ENCODE data around the gene CRB3. TPM values are rescaled to one million over a fixed set of nuclear protein-coding genes. Genes with fewer than 3 reads are reported as not detected.

CRB3 gene
- total RNA-seq, 2 experiments from 2014 or later: 1.2 to 1.8 TPM

DNA sequence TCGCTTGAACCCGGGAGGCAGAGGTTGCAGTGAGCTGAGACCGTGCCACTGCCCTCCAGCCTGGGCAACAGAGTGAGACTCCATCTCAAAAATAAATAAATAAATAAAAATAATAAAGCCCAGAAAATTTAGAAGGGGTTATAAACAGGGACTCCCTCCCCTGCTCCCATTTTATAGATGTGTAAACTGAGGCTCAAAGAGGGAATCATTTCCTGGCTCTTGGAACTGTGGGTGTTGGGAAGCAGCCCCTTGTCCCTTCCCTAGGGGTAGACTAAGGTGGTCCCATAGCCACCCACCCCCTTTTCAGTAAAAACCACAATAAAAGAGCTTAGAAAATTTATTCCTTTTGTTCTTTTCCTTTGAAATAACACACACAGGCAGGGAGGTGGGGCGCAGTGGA lies 24.3 kb upstream of the CRB3 start:
- Mint-ChIP-seq H3K27me3 (no peaks in the 10 kb centered on the region), H3K27ac (no peak overlapping the region), H3K9me3 (ENCODE audit: low read depth) (no peaks in the 10 kb centered on the region), H3K36me3 (ENCODE audit: low read depth) (no peaks in the 10 kb centered on the region), H3K4me1 (no peaks in the 10 kb centered on the region), H3K4me3 (no peak overlapping the region)
- no peak for ATAC-seq
- POLR2A ChIA-PET: no interaction called here
- no peak for DNase-seq
- intact Hi-C loops (cut with DNase I, micrococcal nuclease): no loop called here
- CTCF ChIA-PET: no interaction called here

DNA sequence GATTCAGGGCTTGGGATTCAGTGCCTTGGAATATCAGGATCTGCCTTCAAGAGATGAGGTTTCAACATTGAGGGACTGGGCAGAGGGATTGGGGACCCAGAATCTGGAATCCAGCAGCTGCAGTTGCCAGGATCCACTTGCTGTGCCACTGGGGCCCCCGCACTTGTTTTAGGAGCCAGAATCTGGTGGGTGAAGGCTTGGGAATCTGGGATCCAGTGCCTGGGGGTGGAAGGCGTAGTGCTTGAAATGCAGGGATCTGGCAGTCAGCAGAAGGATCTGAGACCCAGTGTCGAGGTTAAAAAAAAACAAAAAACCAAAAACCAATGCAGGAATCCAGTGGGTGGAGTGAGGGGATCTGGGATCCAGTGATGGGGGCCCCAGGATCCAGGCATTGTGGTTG lies 23.2 kb upstream of the CRB3 start:
- H3K4me3 Mint-ChIP-seq: no peak overlapping the region

DNA sequence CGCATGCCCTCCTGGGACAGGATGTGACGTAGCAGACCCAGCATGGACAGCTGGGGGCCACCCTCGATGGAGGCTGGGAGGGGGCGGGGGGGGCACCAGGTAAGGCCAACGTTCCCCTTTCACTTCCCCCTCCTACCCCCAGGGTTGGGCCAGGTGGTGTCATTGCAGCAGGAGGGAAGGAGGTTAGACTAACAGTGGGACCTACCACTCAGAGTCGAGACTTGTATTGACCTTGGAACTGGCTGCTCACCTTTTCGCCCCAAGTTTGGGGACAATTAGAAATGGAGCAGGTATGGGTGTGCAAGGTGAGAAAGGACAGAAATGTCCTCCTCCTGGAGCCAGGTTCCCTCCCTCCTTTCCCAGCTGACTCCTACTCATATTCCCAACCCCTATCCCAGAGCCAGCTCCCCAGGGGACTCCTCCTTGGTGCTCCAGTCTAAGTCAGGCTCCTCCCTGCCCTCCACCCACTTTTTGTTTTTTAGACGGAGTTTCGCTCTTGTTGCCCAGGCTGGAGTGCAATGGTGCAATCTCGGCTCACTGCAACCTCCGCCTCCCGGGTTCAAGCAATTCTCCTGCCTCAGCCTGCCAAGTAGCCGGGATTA lies 21.9 kb upstream of the CRB3 start:
- CTCF ChIA-PET: interaction anchor here (0.7 kb wide), 1 partner anchor 22 kb away, joined by 4 read pairs; no protein-coding TSS in a partner anchor
- Mint-ChIP-seq H3K27me3 (no peaks in the 10 kb centered on the region), H3K36me3 (ENCODE audit: low read depth) (peaks cover 6% of the 10 kb centered on the region), H3K9me3 (ENCODE audit: low read depth) (peaks cover 1% of the 10 kb centered on the region), H3K27ac (no peak overlapping the region), H3K4me1 (no peaks in the 10 kb centered on the region), H3K4me3 (no peak overlapping the region)
- POLR2A ChIA-PET: no interaction called here
- intact Hi-C loops (cut with DNase I, micrococcal nuclease): no loop called here
- ATAC-seq (no peak), DNase-seq (no peak)

More for the DNA sequence above, 23.2 kb upstream of the CRB3 start:
- CTCF ChIA-PET: no interaction called here
- intact Hi-C loops (cut with DNase I, micrococcal nuclease): no loop called here
- H3K4me1 Mint-ChIP-seq: no peaks in the 10 kb centered on the region
- H3K9me3 Mint-ChIP-seq (ENCODE audit: low read depth): no peaks in the 10 kb centered on the region
- DNase-seq: no peak
- no peaks in the 10 kb centered on the region for H3K27me3 Mint-ChIP-seq
- POLR2A ChIA-PET: no interaction called here
- no peaks in the 10 kb centered on the region for H3K36me3 Mint-ChIP-seq (ENCODE audit: low read depth)
- no peak overlapping the region for H3K27ac Mint-ChIP-seq
- ATAC-seq: no peak

DNA sequence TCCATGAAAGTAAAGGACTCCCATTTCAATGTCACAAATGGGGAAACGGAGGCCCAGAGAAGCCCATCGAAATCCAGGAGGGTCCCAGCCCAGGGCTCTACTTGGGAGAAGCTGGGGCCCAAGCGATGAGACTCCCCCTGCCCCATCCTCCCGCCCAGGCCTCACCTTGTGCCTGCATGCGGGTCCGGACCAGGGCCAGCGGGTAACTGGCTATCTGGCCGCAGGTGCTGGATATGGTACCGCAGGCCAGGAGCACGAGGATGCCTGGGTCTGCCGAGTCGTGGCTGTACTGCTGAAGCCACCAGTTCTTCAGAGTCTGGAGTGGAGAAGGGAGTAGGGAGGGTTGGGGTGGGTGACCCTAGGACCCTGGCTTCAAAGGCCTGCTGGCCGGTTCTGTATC lies 20.1 kb upstream of the CRB3 start:
- Mint-ChIP-seq H3K27me3 (no peaks in the 10 kb centered on the region), H3K27ac (no peak overlapping the region), H3K4me3 (no peak overlapping the region), H3K36me3 (ENCODE audit: low read depth) (peaks cover 6% of the 10 kb centered on the region), H3K4me1 (no peaks in the 10 kb centered on the region), H3K9me3 (ENCODE audit: low read depth) (peaks cover 1% of the 10 kb centered on the region)
- DNase-seq (no peak), ATAC-seq (no peak)
- intact Hi-C loops (cut with DNase I, micrococcal nuclease): no loop called here
- CTCF ChIA-PET: no interaction called here
- POLR2A ChIA-PET: no interaction called here

DNA sequence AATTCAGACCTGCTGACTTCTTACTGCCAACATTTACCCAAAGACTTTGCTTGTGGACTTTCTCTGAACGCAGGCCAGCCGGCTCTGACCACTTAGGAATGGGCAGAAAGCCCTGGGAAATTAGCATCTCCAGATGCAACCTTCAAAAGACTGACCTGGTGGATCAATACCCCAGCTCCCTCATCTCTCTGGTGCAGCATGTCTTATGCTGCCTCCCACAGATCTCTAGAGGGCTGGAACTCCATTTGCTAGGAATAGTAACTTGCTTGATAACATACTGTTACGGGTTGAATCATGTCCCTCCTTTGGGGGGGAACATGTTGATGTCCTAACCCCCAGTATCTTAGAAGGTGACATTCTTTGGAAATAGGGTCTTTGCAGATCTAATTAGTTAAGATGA lies 17.6 kb upstream of the CRB3 start:
- peaks cover 12% of the 10 kb centered on the region for H3K36me3 Mint-ChIP-seq (ENCODE audit: low read depth)
- ATAC-seq (no peak), DNase-seq (no peak)
- no peaks in the 10 kb centered on the region for H3K4me1 Mint-ChIP-seq
- ChIA-PET POLR2A (no interaction called here), CTCF (no interaction called here)
- H3K27me3 Mint-ChIP-seq: no peaks in the 10 kb centered on the region
- H3K4me3 Mint-ChIP-seq: no peak overlapping the region
- intact Hi-C loops (cut with DNase I, micrococcal nuclease): no loop called here
- H3K27ac Mint-ChIP-seq: no peak overlapping the region
- H3K9me3 Mint-ChIP-seq (ENCODE audit: low read depth): peaks cover 1% of the 10 kb centered on the region

DNA sequence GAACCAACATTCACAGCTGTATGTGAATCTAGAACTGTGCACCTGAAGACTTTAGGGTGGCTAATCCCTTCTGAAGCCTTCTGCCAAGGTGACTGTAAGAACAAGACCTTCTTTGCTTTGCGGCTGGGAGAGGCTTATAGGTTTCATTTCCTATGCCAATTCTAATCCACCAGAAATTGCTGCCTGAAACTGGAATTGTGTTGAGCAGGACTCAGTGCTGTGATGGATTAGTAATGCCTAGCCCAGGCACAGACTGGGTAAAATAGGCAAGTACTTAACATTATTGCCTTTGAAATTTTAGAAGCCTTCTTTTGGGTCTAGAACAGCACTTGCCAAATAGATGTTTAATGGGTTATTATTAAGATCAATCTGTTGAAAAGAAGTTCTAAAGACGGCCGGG lies 16.0 kb upstream of the CRB3 start:
- CTCF ChIA-PET: interaction anchor here (0.6 kb wide), 1 partner anchor 155 kb away, joined by 3 read pairs; no protein-coding TSS in a partner anchor
- ATAC-seq: no peak
- peaks cover 17% of the 10 kb centered on the region for H3K36me3 Mint-ChIP-seq (ENCODE audit: low read depth)
- H3K27ac Mint-ChIP-seq: no peak overlapping the region
- intact Hi-C loops (cut with DNase I, micrococcal nuclease): no loop called here
- POLR2A ChIA-PET: no interaction called here
- H3K4me1 Mint-ChIP-seq: no peaks in the 10 kb centered on the region
- DNase-seq: no peak
- no peak overlapping the region for H3K4me3 Mint-ChIP-seq
- H3K9me3 Mint-ChIP-seq (ENCODE audit: low read depth): peaks cover 1% of the 10 kb centered on the region
- no peaks in the 10 kb centered on the region for H3K27me3 Mint-ChIP-seq

DNA sequence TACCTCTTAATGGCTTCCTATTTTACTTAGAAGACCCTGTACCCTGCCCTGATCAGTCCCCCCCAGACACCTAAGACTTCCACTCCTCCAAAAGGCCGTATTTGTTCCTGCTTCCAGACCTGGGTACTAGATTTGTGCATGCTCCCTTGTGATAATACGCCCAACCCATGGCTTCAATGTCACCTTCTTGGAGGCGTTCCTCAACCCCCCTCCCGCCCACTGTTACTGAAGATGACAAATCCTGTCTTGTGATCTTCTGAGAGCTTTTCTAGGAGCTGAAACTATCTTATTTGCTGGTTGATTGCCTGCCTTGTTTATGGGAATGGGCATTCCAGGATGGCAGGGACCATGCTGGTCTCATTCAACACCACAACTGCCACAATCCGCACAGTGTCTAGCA lies 13.9 kb upstream of the CRB3 start:
- POLR2A ChIA-PET: no interaction called here
- DNase-seq: no peak
- H3K4me3 Mint-ChIP-seq: no peak overlapping the region
- no peak for ATAC-seq
- intact Hi-C loops (cut with DNase I, micrococcal nuclease): no loop called here
- peaks cover 34% of the 10 kb centered on the region for H3K36me3 Mint-ChIP-seq (ENCODE audit: low read depth)
- no peak overlapping the region for H3K27ac Mint-ChIP-seq
- CTCF ChIA-PET: no interaction called here
- no peaks in the 10 kb centered on the region for H3K4me1 Mint-ChIP-seq
- H3K9me3 Mint-ChIP-seq (ENCODE audit: low read depth): peaks cover 11% of the 10 kb centered on the region
- H3K27me3 Mint-ChIP-seq: no peaks in the 10 kb centered on the region

DNA sequence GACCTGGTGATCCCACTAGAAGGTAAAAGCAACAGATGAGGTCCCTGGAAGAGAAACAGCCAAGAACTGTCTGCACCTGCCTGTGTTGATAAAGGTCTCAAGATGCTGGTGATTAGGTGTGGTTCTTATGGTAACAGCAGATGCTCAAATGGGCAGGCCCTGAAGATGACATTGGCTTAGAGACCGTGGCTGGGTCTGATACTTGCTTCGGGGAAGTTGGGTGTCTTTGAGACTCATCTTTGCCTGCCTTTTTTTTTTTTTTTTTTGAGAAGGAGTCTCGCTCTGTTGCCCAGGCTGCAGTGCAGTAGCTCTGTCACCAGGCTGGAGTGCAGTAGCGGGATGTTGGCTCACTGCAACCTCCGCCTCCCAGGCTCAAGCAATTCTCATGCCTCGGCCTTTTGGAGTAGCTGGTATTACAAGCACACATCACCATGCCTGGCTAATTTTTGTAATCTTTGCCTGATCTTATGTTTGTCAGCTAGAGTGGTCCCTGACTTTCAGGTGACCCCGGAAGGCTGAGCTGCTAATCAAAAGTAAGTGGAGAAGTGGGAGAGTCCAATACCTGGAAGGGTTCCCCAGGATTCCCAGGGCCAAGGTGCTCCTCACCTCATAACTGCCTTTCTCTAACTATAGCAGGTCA lies 12.4 kb upstream of the CRB3 start:
- POLR2A ChIA-PET: no interaction called here
- Mint-ChIP-seq H3K27me3 (no peaks in the 10 kb centered on the region), H3K9me3 (ENCODE audit: low read depth) (peaks cover 18% of the 10 kb centered on the region), H3K27ac (no peak overlapping the region), H3K4me3 (no peak overlapping the region), H3K36me3 (ENCODE audit: low read depth) (peaks cover 43% of the 10 kb centered on the region), H3K4me1 (no peaks in the 10 kb centered on the region)
- CTCF ChIA-PET: interaction anchor here (1.0 kb wide), 1 partner anchor 73 kb away, joined by 3 read pairs; no protein-coding TSS in a partner anchor
- no peak for DNase-seq
- intact Hi-C loops (cut with DNase I, micrococcal nuclease): no loop called here
- no peak for ATAC-seq

DNA sequence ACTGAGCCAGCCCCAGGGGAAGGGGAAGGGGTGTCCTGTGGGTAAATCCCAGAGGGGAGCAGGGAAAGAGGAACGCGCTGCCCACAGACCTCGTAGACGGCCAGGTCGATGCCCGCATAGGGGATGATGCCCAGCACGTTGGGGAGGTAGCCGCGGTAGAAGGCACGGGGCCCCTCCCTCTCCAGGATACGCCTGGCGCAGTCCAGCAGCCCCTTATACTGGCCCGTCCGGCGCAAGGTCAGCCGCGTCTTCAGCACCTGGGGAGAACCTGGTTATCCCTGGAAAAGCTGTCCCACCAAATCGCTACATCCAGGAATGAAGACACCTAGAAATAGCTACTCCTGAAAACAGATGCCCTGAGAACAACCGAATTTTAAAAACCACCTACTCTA lies 11.9 kb upstream of the CRB3 start:
- H3K4me3 Mint-ChIP-seq: no peak overlapping the region
- H3K4me1 Mint-ChIP-seq: no peaks in the 10 kb centered on the region
- DNase-seq (no peak), ATAC-seq (no peak)
- intact Hi-C loops (cut with DNase I, micrococcal nuclease): no loop called here
- H3K36me3 Mint-ChIP-seq (ENCODE audit: low read depth): peaks cover 41% of the 10 kb centered on the region
- H3K27me3 Mint-ChIP-seq: no peaks in the 10 kb centered on the region
- POLR2A ChIA-PET: no interaction called here
- CTCF ChIA-PET: interaction anchor here (1.0 kb wide), 1 partner anchor 73 kb away, joined by 3 read pairs; no protein-coding TSS in a partner anchor
- H3K27ac Mint-ChIP-seq: no peak overlapping the region
- peaks cover 18% of the 10 kb centered on the region for H3K9me3 Mint-ChIP-seq (ENCODE audit: low read depth)

DNA sequence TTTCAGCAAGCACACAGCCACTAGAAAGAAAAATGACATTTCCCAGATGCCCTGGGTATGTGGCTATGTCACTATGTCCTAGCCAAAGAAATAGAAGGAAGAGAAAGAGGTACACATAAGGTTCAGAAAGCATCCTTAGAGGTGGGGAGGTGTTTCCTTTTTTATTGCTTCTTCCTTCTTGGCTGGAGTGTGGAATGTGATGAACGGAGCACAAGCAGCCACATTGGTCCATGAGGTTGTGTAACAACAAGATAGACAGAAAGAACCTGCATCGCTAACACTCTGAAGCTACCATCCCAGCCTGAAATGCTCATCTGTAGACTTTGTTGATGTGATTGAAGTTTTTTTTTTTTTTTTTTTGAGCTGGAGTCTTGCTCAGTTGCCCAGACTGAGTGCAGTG lies 11.2 kb upstream of the CRB3 start:
- ATAC-seq (no peak), DNase-seq (no peak)
- Mint-ChIP-seq H3K27ac (no peak overlapping the region), H3K36me3 (ENCODE audit: low read depth) (peaks cover 41% of the 10 kb centered on the region), H3K4me1 (no peaks in the 10 kb centered on the region), H3K27me3 (no peaks in the 10 kb centered on the region), H3K9me3 (ENCODE audit: low read depth) (peaks cover 18% of the 10 kb centered on the region), H3K4me3 (no peak overlapping the region)
- POLR2A ChIA-PET: no interaction called here
- intact Hi-C loops (cut with DNase I, micrococcal nuclease): no loop called here
- CTCF ChIA-PET: no interaction called here

DNA sequence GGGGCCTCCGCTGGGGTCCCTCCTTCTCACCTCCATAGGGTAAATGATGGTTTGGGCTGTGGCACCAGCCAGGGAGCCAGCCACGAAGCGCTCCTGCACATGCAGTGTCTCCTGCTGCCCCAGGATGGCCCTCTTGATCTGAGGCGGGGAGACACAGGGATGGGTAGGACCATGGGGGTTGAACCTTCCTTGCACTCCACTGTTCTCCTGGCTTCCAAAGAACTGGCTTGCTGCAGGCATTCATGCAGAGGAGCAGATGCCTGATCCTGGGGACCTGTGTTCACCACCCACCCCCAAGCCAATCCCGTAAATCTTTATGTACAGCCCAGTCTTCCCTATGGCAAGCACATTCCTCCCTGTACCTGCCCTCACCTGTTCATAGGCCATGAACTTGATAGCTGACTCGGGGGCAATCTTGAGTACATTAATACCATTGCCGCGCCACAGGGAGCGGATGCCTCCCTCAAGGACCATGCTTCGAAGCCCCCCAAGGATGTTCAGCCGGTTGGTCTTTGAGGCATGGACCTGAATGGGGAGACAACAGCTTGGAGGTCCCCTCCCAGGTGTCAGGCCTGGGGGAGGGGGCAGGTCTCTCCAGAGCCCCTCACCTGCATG lies 10.0 kb upstream of the CRB3 start:
- DNase-seq (no peak), ATAC-seq (no peak)
- ChIA-PET POLR2A (no interaction called here), CTCF (interaction anchor here (0.5 to 0.6 kb wide), 3 partner anchors 26 to 425 kb away, joined by 3 to 4 read pairs (median 3); no protein-coding TSS in a partner anchor)
- intact Hi-C loops (cut with DNase I, micrococcal nuclease): no loop called here
- peaks cover 43% of the 10 kb centered on the region for H3K36me3 Mint-ChIP-seq (ENCODE audit: low read depth)
- H3K9me3 Mint-ChIP-seq (ENCODE audit: low read depth): peaks cover 18% of the 10 kb centered on the region
- H3K4me3 Mint-ChIP-seq: no peak overlapping the region
- H3K27me3 Mint-ChIP-seq: no peaks in the 10 kb centered on the region
- H3K27ac Mint-ChIP-seq: no peak overlapping the region
- H3K4me1 Mint-ChIP-seq: peaks cover 6% of the 10 kb centered on the region

DNA sequence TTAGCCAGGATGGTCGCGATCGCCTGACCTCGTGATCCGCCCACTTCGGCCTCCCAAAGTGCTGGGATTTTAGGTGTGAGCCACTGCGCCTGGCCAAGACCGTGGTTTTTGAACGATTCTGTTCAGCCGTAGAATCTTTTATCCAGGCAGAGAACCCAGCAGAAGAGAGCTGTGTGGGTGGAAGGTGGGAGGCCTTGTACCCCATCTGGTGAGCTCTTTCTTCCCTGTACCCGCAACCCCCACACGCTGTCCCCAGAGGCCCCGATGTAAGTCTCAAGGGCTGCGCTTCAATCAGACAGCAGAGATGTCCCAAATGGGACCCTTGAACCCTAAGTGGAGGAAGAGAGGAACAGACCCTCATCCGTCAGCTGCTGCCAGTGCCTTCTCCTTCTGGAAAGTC lies 8.1 kb upstream of the CRB3 start:
- no peak for ATAC-seq
- DNase-seq: no peak
- intact Hi-C loops (cut with DNase I, micrococcal nuclease): no loop called here
- H3K36me3 Mint-ChIP-seq (ENCODE audit: low read depth): peaks cover 38% of the 10 kb centered on the region
- peaks cover 9% of the 10 kb centered on the region for H3K4me1 Mint-ChIP-seq
- no peaks in the 10 kb centered on the region for H3K27me3 Mint-ChIP-seq
- peaks cover 18% of the 10 kb centered on the region for H3K9me3 Mint-ChIP-seq (ENCODE audit: low read depth)
- ChIA-PET POLR2A (no interaction called here), CTCF (no interaction called here)
- H3K27ac Mint-ChIP-seq: no peak overlapping the region
- H3K4me3 Mint-ChIP-seq: no peak overlapping the region
